ENCODE results near the gene TTYH3. TPM values are rescaled to one million over a fixed set of nuclear protein-coding genes. Genes with fewer than 3 reads are reported as not detected.

Gene TTYH3
- total and polyA plus RNA-seq, 2 of the 8 experiments (the other 6 are each of a cell fraction or from before 2014, with no cell fraction given): 66.2 to 169 TPM

DNA sequence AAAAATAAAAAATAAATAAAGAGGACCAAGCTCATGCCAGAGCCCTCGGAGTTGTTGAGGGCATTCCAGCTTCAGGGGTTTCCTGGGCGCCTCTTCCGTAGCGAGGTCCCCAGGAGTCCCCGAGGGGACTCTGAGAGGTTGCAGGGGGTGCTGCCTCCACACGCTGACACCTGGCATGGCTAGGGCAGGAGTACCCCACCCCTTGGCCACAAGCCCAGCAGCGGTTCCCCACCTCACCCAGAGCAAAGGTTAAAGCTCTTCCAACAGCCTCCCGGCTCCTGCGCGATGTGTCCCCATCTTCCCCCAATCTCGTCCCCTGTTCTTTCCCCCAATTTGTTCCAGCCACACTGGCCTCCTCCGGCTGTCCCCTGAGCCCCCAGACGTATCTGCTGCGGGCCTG is 60.8 kb downstream of the TTYH3 start:
- Histone ChIP-seq H3K56ac (replicated peaks; ENCODE audit: insufficient read length, low read depth, low read length) (no peak overlapping the region), H3K4me3 (ENCODE audit: extremely low read depth in 1 of 4, insufficient read depth in 2 of 4, low read depth in 3 of 4, low read length in 4 of 4) (no peak overlapping the region), H3K27me3 (replicated peaks in 1 of 4; ENCODE audit: control insufficient read depth in 3 of 4, extremely low read depth in 1 of 4, insufficient read depth in 3 of 4, low read length in 3 of 4) (peaks cover 7 to 26% (median 22%) of the 10 kb centered on the region in 4 experiments), H2BK12ac (ENCODE audit: low read depth, low read length) (no peak overlapping the region), H3K79me2 (ENCODE audit: control insufficient read depth in 1 of 2, insufficient read depth in 2 of 2, low read length in 2 of 2) (no peaks in the 10 kb centered on the region), H3K14ac (ENCODE audit: insufficient read length) (no peak overlapping the region), H3K27ac (ENCODE audit: low read depth, low read length) (no peak overlapping the region), H2BK20ac (ENCODE audit: low read length) (no peak overlapping the region), H3K9me3 (ENCODE audit: insufficient read depth in 2 of 2, low read depth in 1 of 2, low read length in 1 of 2) (no peaks in the 10 kb centered on the region), H2AFZ (ENCODE audit: low read length) (no peak overlapping the region), H3K23ac (ENCODE audit: insufficient read length) (no peak overlapping the region), H3K18ac (ENCODE audit: extremely low read depth, low read length) (no peak overlapping the region), H3K23me2 (ENCODE audit: low read depth, low read length) (peaks cover 3% of the 10 kb centered on the region; the same call in 1 of the 2 replicates), H2BK15ac (ENCODE audit: low read length) (no peak overlapping the region), H2BK120ac (replicated peaks; ENCODE audit: low read depth, low read length) (no peak overlapping the region), H2AK5ac (ENCODE audit: low read depth, low read length) (no peak overlapping the region), H3K4me1 (replicated peaks in 1 of 4; ENCODE audit: control insufficient read depth in 3 of 4, insufficient read depth in 4 of 4, low read length in 3 of 4) (peaks cover 0 to 11% (median 6%) of the 10 kb centered on the region in 4 experiments; a peak in 5 of 7 replicates), H2BK5ac (ENCODE audit: low read depth, low read length) (no peak overlapping the region), H4K20me1 (replicated peaks in 1 of 2; ENCODE audit: control insufficient read depth in 1 of 2, insufficient read depth in 2 of 2, low read length in 2 of 2) (no peaks in the 10 kb centered on the region), H4K5ac (ENCODE audit: insufficient read length, low read depth, low read length) (no peak overlapping the region), H3K79me1 (ENCODE audit: low read depth, low read length) (peaks cover 3% of the 10 kb centered on the region; the same call in 1 of the 2 replicates), H4K8ac (ENCODE audit: extremely low read depth, insufficient read depth, low read length) (no peak overlapping the region), H4K91ac (replicated peaks; ENCODE audit: insufficient read length, low read length) (no peak overlapping the region), H3K36me3 (ENCODE audit: control insufficient read depth in 2 of 4, insufficient read depth in 4 of 4, low read length in 3 of 4) (no peaks in the 10 kb centered on the region; a peak in 1 of 8 replicates), H3K4me2 (ENCODE audit: insufficient read depth in 1 of 2, low read depth in 2 of 2, low read length in 2 of 2) (no peak overlapping the region), H3K4ac (replicated peaks; ENCODE audit: insufficient read length, low read depth, low read length) (no peak overlapping the region), H3K9ac (replicated peaks in 1 of 4; ENCODE audit: extremely low read depth in 1 of 4, low read depth in 3 of 4, low read length in 3 of 4) (no peak overlapping the region)
- WGBS, 2 experiments (ENCODE audit: extremely low coverage in 1 of 2, insufficient coverage in 1 of 2, insufficient read length in 1 of 2, insufficient replicate concordance in 2 of 2, low coverage in 1 of 2, low lambda C conversion rate in 2 of 2, missing lambda C conversion rate in 1 of 2): 96% methylated on average over 14 of the region's 14 CpGs; no CpG with 5 or more reads in 1 of the 2 experiments
- FAIRE-seq (no peak), DNase-seq (ENCODE audit: low read depth in 1 of 2, low spot score in 2 of 2) (no peak)
- ChIA-PET CTCF (ENCODE audit: partially characterized antibody) (interaction anchor here (0.8 to 7.6 kb wide), 10 partner anchors 10 to 241 kb away, joined by 3 to 92 read pairs (median 6); no protein-coding TSS in a partner anchor), POLR2A (ENCODE audit: partially characterized antibody) (interaction anchor here (1.5 to 1.6 kb wide), 2 partner anchors 10 kb away, joined by 4 read pairs; no protein-coding TSS in a partner anchor)
- TF ChIP-seq, protein P1, sequence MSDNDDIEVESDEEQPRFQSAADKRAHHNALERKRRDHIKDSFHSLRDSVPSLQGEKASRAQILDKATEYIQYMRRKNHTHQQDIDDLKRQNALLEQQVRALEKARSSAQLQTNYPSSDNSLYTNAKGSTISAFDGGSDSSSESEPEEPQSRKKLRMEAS (IDR thresholded peaks at IDR 0.05): no peak
- TF ChIP-seq JUND (IDR thresholded peaks at IDR 0.05; ENCODE audit: low read length) (no peak), CHD1 (IDR thresholded peaks at IDR 0.05; ENCODE audit: low read depth, low read length) (no peak), RBBP5 (IDR thresholded peaks at IDR 0.05; ENCODE audit: borderline replicate concordance, low read depth, low read length) (no peak), RFX5 (IDR thresholded peaks at IDR 0.05; ENCODE audit: borderline replicate concordance, low read depth, low read length) (no peak), BCL11A (IDR thresholded peaks at IDR 0.05; ENCODE audit: low read depth in 2 of 2, low read length in 2 of 2) (no peak), SIX5 (IDR thresholded peaks at IDR 0.05; ENCODE audit: low read depth, low read length) (no peak), KDM1A (IDR thresholded peaks at IDR 0.05; ENCODE audit: borderline replicate concordance, low read length) (no peak), ZNF274 (IDR thresholded peaks at IDR 0.05; ENCODE audit: borderline replicate concordance, extremely low read depth, low read length) (no peak)
- TF ChIP-seq, protein P2, sequence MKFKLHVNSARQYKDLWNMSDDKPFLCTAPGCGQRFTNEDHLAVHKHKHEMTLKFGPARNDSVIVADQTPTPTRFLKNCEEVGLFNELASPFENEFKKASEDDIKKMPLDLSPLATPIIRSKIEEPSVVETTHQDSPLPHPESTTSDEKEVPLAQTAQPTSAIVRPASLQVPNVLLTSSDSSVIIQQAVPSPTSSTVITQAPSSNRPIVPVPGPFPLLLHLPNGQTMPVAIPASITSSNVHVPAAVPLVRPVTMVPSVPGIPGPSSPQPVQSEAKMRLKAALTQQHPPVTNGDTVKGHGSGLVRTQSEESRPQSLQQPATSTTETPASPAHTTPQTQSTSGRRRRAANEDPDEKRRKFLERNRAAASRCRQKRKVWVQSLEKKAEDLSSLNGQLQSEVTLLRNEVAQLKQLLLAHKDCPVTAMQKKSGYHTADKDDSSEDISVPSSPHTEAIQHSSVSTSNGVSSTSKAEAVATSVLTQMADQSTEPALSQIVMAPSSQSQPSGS (IDR thresholded peaks at IDR 0.05; ENCODE audit: low read length): no peak

Measured in H1 (cell line).